B cell (primary cell): ENCODE results near the gene NSD1.

ENCODE experiments used
- EZH2 ChIP-seq: IDR thresholded peaks from 2 replicates; pipeline ENCODE4 v1.6.1; 2012; ENCODE audit warnings: borderline replicate concordance, low read depth, mild to moderate bottlenecking, moderate library complexity, low read length; ENCODE audit not compliant: insufficient read depth, poor library complexity, severe bottlenecking
- TF ChIP-seq, protein P1 (sequence below): fragments of 200-600 bp; IDR thresholded peaks from one replicate; pipeline ENCODE4 v1.8.0; 2022; ENCODE audit warnings: antibody characterized with exemption, mild to moderate bottlenecking

- TF ChIP-seq, protein P1, sequence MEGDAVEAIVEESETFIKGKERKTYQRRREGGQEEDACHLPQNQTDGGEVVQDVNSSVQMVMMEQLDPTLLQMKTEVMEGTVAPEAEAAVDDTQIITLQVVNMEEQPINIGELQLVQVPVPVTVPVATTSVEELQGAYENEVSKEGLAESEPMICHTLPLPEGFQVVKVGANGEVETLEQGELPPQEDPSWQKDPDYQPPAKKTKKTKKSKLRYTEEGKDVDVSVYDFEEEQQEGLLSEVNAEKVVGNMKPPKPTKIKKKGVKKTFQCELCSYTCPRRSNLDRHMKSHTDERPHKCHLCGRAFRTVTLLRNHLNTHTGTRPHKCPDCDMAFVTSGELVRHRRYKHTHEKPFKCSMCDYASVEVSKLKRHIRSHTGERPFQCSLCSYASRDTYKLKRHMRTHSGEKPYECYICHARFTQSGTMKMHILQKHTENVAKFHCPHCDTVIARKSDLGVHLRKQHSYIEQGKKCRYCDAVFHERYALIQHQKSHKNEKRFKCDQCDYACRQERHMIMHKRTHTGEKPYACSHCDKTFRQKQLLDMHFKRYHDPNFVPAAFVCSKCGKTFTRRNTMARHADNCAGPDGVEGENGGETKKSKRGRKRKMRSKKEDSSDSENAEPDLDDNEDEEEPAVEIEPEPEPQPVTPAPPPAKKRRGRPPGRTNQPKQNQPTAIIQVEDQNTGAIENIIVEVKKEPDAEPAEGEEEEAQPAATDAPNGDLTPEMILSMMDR = no peak
- TF ChIP-seq EZH2 = no peak
These were observed 78.7 kb downstream of the NSD1 start for GRCh38 chr5:177212242-177212641.
